Activated naive CD8-positive, alpha-beta T cell treated with anti-CD3 and anti-CD28 coated beads, Interleukin-2, amount 10 ng/mL, durations not matched to agents 7 days and 5 days (primary cell): ENCODE results near the gene ARMS2. TPM values are rescaled to one million over a fixed set of nuclear protein-coding genes. Genes with fewer than 3 reads are reported as not detected.
A peak's percentile ranks its signal among the peaks of the same experiment; 100 is the strongest.

ENCODE experiments used
- ATAC-seq: fragments of 150-1000 bp; cut with Tn5 transposase; one replicate; pipeline ENCODE4 v1.10.0; 2021; ENCODE audit warnings: low read depth, moderate library complexity
- POLR2A ChIA-PET: fragments of 350-600 bp; sonication (Branson Sonifier 250); formaldehyde crosslinking; loops from one replicate; lab custom pipeline; 2021; ENCODE audit warnings: antibody characterized with exemption; lab: Charles Lee
- DNase-seq: peaks from one replicate; pipeline ENCODE4 v3.0.0; 2021
- H3K27ac Mint-ChIP-seq: one replicate; pipeline ENCODE4 v1.8.0; 2022; ENCODE audit warnings: mild to moderate bottlenecking, mixed read lengths
- H3K27me3 Mint-ChIP-seq: one replicate; pipeline ENCODE4 v1.8.0; 2022; ENCODE audit warnings: mild to moderate bottlenecking, moderate library complexity, mixed read lengths
- H3K36me3 Mint-ChIP-seq: one replicate; pipeline ENCODE4 v1.8.0; 2021; ENCODE audit warnings: mild to moderate bottlenecking, mixed read lengths
- H3K4me1 Mint-ChIP-seq: one replicate; pipeline ENCODE4 v1.8.0; 2021; ENCODE audit warnings: mixed read lengths
- H3K4me3 Mint-ChIP-seq: one replicate; pipeline ENCODE4 v1.8.0; 2022; ENCODE audit warnings: mild to moderate bottlenecking, moderate library complexity, mixed read lengths
- H3K9me3 Mint-ChIP-seq: one replicate; pipeline ENCODE4 v1.8.0; 2021; ENCODE audit warnings: mixed read lengths
- total RNA-seq, 2 experiments: library from RNA; stranded (reverse); gene quantifications; one replicate each; pipeline ENCODE4 v1.2.3, GENCODE V29; 2021

ARMS2 gene
- total RNA-seq, 2 experiments from 2014 or later: not detected

DNA sequence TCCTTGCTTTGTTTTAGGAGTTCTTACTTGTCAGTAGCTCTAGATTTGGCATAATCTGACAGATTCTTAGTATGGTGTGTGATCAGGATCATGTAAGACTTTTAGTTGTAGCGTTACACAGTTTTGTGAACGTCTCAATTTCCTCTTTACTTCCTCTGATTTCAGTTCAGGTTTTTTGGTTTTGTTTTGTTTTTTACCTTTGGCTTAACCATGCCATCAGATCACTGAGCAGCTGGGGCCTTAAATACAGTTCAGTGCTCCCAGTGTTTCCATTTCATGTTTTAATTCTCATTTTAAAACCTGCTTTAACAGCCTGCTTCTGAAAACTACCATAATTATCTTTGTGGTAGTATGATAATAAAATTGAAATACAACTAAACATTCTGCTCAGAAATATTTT, 27.2 kb upstream of the ARMS2 start:
- H3K36me3 Mint-ChIP-seq: peaks cover 12% of the 10 kb centered on the region
- ATAC-seq: no peak
- H3K4me1 Mint-ChIP-seq: peaks cover 15% of the 10 kb centered on the region
- H3K9me3 Mint-ChIP-seq: no peaks in the 10 kb centered on the region
- POLR2A ChIA-PET: no interaction called here
- H3K27ac Mint-ChIP-seq: no peak overlapping the region
- no peak for DNase-seq
- H3K4me3 Mint-ChIP-seq: peak overlapping the region; percentile 15
- H3K27me3 Mint-ChIP-seq: no peaks in the 10 kb centered on the region

DNA sequence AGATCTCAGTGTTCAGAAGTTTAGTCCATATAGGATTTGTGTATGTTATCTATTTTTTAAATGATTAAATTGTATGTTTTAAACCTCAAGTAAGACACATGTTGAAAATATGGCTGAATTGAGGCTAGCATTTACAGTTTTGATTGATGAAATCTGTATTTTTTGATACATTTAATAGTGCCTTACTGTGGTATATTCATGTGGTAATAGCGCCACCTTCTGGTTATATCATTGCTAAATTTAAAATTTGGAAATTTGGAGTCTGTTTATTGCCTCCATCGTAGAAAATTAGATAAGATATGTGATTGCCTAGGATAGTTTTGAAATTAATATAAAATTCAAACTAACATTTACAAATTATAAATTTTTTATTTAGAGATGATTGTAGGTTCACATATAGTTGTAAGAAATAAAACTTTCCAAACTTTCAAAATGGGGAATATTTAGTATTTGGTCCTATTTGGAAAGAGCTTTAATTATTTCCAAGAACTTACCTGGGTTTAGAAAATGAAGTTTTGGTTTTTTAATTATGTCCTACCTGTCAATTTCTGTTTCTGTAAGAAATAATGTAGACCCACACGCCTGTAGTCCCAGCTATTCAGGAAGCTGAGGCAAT, 19.1 kb upstream of the ARMS2 start:
- no peak for DNase-seq
- H3K27ac Mint-ChIP-seq: no peak overlapping the region
- POLR2A ChIA-PET: no interaction called here

DNA sequence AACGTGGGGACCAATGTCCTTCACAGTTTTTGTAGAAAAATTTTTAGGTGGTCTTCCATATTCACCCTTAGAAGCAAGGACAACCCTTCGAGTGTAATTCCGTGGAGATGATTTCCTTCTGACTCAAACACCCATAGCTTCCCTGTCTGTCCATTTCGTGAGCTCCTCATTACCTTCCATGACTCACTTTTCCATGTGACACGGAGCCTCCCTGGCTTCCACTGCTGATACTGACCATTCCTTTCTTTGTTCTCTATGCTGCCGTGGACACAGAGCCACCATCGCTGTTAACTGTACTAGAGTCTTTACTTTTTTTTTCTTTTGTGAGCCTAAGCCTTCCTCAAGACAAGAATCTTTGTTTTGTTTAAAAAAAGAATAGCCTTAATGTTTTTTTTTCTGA, 12.5 kb upstream of the ARMS2 start:
- ATAC-seq (no peak), DNase-seq (no peak)
- no peak overlapping the region for H3K4me3 Mint-ChIP-seq
- peaks cover 2% of the 10 kb centered on the region for H3K4me1 Mint-ChIP-seq
- no peak overlapping the region for H3K27ac Mint-ChIP-seq
- H3K9me3 Mint-ChIP-seq: no peaks in the 10 kb centered on the region
- H3K36me3 Mint-ChIP-seq: no peaks in the 10 kb centered on the region
- peaks cover 2% of the 10 kb centered on the region for H3K27me3 Mint-ChIP-seq
- POLR2A ChIA-PET: no interaction called here

More for the DNA sequence above, 19.1 kb upstream of the ARMS2 start:
- H3K9me3 Mint-ChIP-seq: no peaks in the 10 kb centered on the region
- no peaks in the 10 kb centered on the region for H3K27me3 Mint-ChIP-seq
- no peaks in the 10 kb centered on the region for H3K4me1 Mint-ChIP-seq
- ATAC-seq: no peak
- H3K36me3 Mint-ChIP-seq: peaks cover under 1% of the 10 kb centered on the region
- no peak overlapping the region for H3K4me3 Mint-ChIP-seq

DNA sequence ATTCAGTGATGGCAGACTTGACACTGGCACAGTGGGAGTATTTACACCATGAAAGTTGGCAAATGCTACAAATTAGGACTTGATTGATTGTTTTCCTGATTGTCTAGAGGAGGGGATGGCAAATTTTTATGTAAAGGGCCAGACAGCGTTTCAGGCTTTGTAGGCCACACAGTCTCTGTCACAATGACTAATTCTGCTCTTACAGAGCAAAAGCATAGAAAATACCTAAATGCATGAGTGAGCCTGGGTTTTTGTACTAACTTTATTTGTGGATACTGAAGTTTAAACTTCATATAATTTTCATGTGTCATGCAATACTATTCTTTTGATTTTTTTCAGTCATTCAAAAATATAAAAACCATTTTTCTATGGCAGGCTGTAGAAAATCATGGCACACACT, 9.0 kb upstream of the ARMS2 start:
- Mint-ChIP-seq H3K27ac (no peak overlapping the region), H3K9me3 (no peaks in the 10 kb centered on the region), H3K4me1 (peaks cover 2% of the 10 kb centered on the region), H3K27me3 (peaks cover 14% of the 10 kb centered on the region), H3K36me3 (no peaks in the 10 kb centered on the region), H3K4me3 (no peak overlapping the region)
- no peak for ATAC-seq
- no peak for DNase-seq
- POLR2A ChIA-PET: no interaction called here

DNA sequence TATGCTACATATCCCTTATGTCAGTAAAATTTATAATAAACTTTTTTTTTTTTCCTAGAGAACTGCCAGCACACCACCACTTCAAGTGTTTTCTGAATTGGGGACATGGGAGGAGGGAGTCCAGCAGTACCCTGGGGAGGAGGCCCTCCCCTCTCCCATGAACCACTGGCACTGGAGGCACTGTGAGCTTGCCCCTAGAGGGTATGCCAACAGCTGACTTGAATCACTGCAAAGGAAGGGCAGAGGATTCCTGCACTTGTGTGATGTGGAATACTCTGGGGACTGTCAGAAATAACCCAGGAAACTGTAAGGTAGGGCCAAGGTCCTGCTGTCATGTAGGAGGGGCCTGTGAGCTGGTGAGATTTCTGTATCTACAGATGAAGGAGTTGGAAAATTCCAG, 8.5 kb upstream of the ARMS2 start:
- Mint-ChIP-seq H3K27ac (no peak overlapping the region), H3K36me3 (no peaks in the 10 kb centered on the region), H3K9me3 (no peaks in the 10 kb centered on the region), H3K27me3 (peaks cover 18% of the 10 kb centered on the region), H3K4me1 (peaks cover 2% of the 10 kb centered on the region), H3K4me3 (no peak overlapping the region)
- ATAC-seq: no peak
- POLR2A ChIA-PET: interaction anchor here (0.5 kb wide), 1 partner anchor 22 kb away, joined by 4 read pairs; no protein-coding TSS in a partner anchor
- no peak for DNase-seq

DNA sequence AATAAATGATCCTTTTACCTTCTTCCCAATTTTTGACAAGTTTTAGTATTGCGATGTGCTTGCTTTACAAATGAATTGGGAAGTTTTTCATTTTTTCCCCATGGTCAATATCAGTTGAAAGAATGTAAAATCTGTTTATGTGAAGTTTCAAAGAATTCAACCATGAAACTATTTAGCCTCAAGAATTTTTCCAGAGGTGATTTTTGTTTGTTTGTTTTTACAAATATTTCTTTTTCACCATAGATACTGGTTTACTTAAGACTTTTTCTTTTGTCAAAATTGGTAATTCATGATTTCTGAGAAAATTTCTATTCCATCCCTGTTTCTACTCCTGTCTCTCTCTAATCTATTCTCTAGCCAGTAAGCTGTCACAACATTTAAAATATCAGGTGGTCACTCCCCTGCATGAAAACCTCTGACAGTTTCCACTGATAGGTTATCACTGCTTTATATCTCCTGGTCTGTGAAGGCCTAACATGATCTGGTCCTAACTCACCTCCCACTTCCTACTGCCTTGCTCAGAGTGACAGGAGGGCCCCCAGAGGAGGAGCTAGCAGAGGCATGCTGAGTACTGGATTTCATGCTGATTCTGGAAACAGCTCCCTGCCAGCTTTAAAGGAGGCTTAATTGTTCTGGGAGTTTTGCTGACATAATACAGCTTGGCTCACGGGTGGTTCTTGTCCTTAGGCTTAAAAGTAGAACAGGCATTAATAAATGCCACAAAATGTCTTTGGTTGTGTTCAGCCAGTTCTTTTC, 7.6 kb upstream of the ARMS2 start:
- no peak overlapping the region for H3K4me3 Mint-ChIP-seq
- no peaks in the 10 kb centered on the region for H3K9me3 Mint-ChIP-seq
- H3K36me3 Mint-ChIP-seq: no peaks in the 10 kb centered on the region
- no peak overlapping the region for H3K27ac Mint-ChIP-seq
- H3K27me3 Mint-ChIP-seq: peaks cover 21% of the 10 kb centered on the region
- POLR2A ChIA-PET: interaction anchor here (0.5 kb wide), 1 partner anchor 23 kb away, joined by 4 read pairs; no protein-coding TSS in a partner anchor
- ATAC-seq (no peak), DNase-seq (no peak)
- H3K4me1 Mint-ChIP-seq: peaks cover 2% of the 10 kb centered on the region

DNA sequence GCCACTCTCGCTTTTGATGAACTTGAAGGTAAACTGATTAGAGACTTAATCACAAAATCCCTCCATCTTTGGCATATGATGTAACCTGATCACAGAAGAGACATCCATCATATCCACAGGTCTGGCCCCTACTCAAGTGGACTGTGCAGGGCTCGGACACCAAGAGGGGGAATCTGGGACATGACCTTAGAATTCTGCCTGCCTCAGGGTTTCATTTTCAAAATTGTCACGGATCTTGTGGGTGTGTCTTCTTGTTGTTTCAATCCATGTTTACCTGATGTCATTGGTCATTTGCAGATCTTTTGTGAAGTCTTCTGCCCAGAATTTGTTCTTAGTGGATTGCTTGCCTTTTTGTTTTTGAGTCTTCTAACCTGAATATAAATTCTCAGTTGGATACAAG, 5.9 kb upstream of the ARMS2 start:
- Mint-ChIP-seq H3K27ac (no peak overlapping the region), H3K4me1 (peaks cover 2% of the 10 kb centered on the region), H3K27me3 (peaks cover 21% of the 10 kb centered on the region), H3K9me3 (no peaks in the 10 kb centered on the region), H3K36me3 (no peaks in the 10 kb centered on the region), H3K4me3 (no peak overlapping the region)
- POLR2A ChIA-PET: no interaction called here
- no peak for DNase-seq
- ATAC-seq: no peak

DNA sequence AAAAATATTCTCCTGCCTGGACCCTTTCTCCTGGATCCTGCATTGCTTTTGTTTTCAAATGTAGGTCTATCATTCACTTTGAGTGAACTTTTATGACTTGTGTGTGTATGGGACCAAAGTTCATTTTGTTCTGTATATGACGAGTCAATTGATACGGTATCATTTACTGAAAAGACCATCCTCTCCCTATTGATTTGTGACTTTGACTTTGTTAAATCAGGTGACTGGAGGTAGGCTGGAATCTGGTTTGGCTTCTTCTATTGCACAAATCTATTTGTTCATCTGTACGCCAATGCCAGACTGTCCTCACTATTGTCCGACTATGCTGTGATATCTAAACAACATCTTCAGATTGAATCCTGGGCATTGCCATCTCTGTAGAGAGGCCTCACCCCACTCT, 5.3 kb upstream of the ARMS2 start:
- H3K36me3 Mint-ChIP-seq: no peaks in the 10 kb centered on the region
- POLR2A ChIA-PET: interaction anchor here (0.5 kb wide), 1 partner anchor 53 kb away, joined by 4 read pairs; no protein-coding TSS in a partner anchor
- no peak for ATAC-seq
- H3K9me3 Mint-ChIP-seq: no peaks in the 10 kb centered on the region
- no peak for DNase-seq
- no peak overlapping the region for H3K4me3 Mint-ChIP-seq
- H3K4me1 Mint-ChIP-seq: peaks cover 2% of the 10 kb centered on the region
- no peak overlapping the region for H3K27ac Mint-ChIP-seq
- peaks cover 21% of the 10 kb centered on the region for H3K27me3 Mint-ChIP-seq

DNA sequence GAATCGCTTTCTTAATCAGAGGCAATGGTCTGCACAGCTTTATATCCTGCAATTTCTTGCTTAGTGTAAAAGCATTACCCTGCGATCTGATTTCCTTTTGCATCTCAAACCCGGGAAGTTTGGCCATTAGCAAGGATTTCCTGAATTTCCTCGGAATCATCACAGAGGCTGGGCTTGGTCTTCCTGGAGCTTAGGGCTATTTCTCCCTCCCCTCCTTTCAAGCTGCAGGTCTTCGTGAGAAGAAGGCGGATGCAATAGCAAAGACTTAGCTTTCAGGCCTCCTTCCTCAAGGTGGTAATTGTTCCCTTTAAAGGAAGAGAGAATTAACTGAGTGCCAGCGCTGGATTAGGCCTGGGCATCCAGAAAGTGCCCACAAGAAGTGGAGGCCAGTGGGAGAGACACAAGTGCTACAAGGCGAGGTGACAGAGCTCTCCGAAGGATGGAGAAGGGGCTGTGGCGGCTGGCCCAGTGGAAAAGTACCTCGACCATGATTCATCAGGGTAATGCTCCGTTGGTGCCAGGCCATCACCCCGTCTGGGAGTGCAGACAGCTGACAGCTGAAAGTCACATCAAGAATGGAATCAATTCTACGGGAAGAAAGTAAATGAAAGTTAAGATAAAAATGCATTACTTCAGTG, 4.0 kb upstream of the ARMS2 start:
- Mint-ChIP-seq H3K4me1 (peaks cover 2% of the 10 kb centered on the region), H3K27ac (no peak overlapping the region), H3K36me3 (no peaks in the 10 kb centered on the region), H3K9me3 (no peaks in the 10 kb centered on the region), H3K27me3 (peaks cover 23% of the 10 kb centered on the region), H3K4me3 (no peak overlapping the region)
- POLR2A ChIA-PET: interaction anchor here (0.6 kb wide), 1 partner anchor 19 kb away, joined by 3 read pairs; no protein-coding TSS in a partner anchor
- DNase-seq: no peak
- ATAC-seq: no peak

DNA sequence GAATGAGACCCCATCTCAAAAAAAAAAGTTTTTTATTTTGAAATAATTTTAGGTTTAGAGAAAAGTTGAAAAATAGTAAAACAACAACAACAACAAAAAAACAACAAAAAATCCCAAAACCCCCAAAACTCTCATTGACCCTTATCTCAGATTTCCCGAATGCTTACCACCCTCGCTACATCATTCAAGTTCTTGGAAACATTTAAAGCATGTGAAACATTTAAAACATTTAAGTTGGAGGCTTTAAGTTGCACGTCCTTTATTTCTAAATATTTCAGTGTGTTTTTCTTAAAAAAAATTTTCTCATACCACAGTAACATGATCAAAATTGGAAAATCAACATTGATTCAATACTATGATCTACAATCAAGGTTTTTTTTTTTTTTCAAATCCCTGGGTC, 382 bp upstream of the ARMS2 start:
- Mint-ChIP-seq H3K27me3 (peaks cover 52% of the 10 kb centered on the region), H3K36me3 (no peaks in the 10 kb centered on the region), H3K4me1 (no peaks in the 10 kb centered on the region), H3K9me3 (no peaks in the 10 kb centered on the region), H3K4me3 (no peak overlapping the region), H3K27ac (no peak overlapping the region)
- no peak for DNase-seq
- ATAC-seq: no peak
- POLR2A ChIA-PET: no interaction called here

DNA sequence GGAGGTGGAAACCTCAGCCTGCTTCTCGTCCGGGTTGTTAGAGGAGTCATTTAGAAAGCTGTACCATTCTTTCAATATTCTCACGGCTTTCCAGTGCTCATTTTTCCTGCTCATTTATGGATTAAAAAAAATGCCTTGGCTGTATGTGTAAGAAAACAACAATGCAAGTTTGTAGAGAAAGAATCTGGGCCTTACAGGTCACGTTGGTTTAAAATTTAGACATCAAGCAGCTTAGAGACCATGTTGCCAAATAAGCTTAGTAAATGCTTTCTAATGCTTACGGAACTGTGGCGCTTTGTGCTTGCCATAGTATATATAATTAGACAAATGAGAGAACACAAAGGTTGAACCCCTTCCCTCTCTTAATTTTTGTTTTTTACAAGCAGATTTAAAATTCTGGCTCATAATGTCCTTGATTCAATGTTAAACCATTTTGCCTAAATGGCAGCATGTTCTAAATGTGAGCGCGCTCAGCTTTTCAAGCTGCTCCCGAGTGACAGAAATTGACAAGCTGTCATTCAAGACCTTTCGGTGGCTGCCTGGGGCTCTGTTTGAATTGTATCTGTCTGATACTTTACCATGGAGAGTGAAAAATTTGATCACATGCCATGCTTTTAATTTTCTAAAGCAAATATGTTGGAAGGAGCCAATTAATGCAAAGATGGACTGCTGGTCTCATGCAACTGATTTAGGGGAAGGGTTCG, 1.1 kb downstream of the ARMS2 start:
- Mint-ChIP-seq H3K9me3 (no peaks in the 10 kb centered on the region), H3K4me1 (no peaks in the 10 kb centered on the region), H3K27me3 (peaks cover 56% of the 10 kb centered on the region), H3K4me3 (no peak overlapping the region), H3K27ac (no peak overlapping the region), H3K36me3 (no peaks in the 10 kb centered on the region)
- POLR2A ChIA-PET: no interaction called here
- ATAC-seq (no peak), DNase-seq (no peak)

DNA sequence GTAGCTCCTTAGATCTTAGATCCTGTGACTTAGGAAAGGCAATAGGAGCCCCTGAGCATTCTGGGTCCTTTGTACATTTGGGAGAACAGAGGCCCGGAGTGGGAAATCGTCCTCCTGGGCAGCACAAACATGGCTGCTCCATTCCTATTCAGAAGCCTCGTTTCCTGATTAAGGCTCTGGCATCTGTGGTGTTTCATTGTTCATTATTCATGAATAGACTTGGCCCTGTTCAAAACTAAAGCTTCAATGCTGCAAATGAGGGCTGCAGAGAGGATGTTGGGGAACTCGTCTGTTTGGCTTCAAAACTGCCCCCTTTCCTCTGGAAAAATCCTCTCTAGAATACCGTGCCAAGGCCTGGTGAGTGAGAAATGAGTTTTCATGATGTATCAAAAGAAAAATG, 3.5 kb downstream of the ARMS2 start:
- Mint-ChIP-seq H3K27ac (no peak overlapping the region), H3K4me1 (peaks cover 6% of the 10 kb centered on the region), H3K9me3 (no peaks in the 10 kb centered on the region), H3K27me3 (peaks cover 59% of the 10 kb centered on the region), H3K4me3 (no peak overlapping the region), H3K36me3 (no peaks in the 10 kb centered on the region)
- DNase-seq (no peak), ATAC-seq (no peak)
- POLR2A ChIA-PET: no interaction called here

DNA sequence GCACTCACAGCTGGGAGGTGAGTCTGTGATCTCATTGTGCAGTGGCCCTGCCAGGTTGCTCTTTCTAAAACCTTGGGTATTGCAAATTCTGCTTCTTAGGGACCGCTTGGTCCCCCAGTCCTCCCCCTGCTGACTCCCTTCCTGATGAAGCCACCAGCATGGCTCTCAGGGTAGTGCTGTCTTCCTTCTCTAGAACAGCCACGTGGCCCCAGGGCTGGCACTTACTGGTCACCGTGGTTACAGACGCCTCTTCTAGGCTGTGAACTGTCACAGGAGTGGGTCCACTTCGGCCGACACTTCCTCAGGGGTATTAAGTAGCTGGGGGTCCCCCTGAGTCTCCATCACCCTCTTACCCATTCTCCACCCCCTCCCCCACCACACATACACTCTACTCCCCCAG, 4.2 kb downstream of the ARMS2 start:
- Mint-ChIP-seq H3K27me3 (peaks cover 67% of the 10 kb centered on the region), H3K36me3 (no peaks in the 10 kb centered on the region), H3K27ac (no peak overlapping the region), H3K9me3 (no peaks in the 10 kb centered on the region), H3K4me3 (no peak overlapping the region), H3K4me1 (peaks cover 7% of the 10 kb centered on the region)
- POLR2A ChIA-PET: no interaction called here
- DNase-seq (no peak), ATAC-seq (no peak)
